Tibial nerve (tissue), 4 donors: ENCODE results near the gene RPA3. TPM values are rescaled to one million over a fixed set of nuclear protein-coding genes. Genes with fewer than 3 reads are reported as not detected.

Experiments
- DNase-seq, 2 donors: peaks; one replicate each; pipeline ENCODE4 v3.0.0-alpha.2; 2019; ENCODE audit warnings: low spot score in 2 of 2
- H3K27ac ChIP-seq, 4 donors: fragments of 200-600 bp; sonication (generic) in 3 of 4; one replicate each; pipeline ENCODE4 v1.5.1; 2017 to 2019; ENCODE audit warnings: mild to moderate bottlenecking in 1 of 4
- H3K27me3 ChIP-seq, 2 donors: fragments of 200-600 bp; sonication (generic) in 1 of 2; one replicate each; pipeline versions ENCODE4 v1.5.1 to v1.6.0; 2017 to 2019
- H3K36me3 ChIP-seq, 3 donors: fragments of 200-600 bp; sonication (generic); one replicate each; pipeline ENCODE4 v1.5.1; 2018 to 2019
- H3K4me1 ChIP-seq, 4 donors: fragments of 200-600 bp; sonication (generic) in 3 of 4; one replicate each; pipeline ENCODE4 v1.5.1; 2017 to 2019
- H3K4me3 ChIP-seq, 4 donors: fragments of 200-600 bp; sonication (generic) in 3 of 4; one replicate each; pipeline ENCODE4 v1.5.1; 2017 to 2019; ENCODE audit warnings: mild to moderate bottlenecking in 1 of 4, moderate library complexity in 1 of 4
- H3K9me3 ChIP-seq, 4 donors: fragments of 200-600 bp; sonication (generic) in 3 of 4; one replicate each; pipeline ENCODE4 v1.5.1; 2017 to 2019
- EP300 ChIP-seq, 2 donors: sonication (generic); formaldehyde crosslinking; IDR thresholded peaks; one replicate each; pipeline ENCODE4 v1.6.1; 2017; ENCODE audit warnings: antibody characterized with exemption in 2 of 2, mild to moderate bottlenecking in 1 of 2
- POLR2A ChIP-seq, 2 donors: fragments of 450-650 bp; IDR thresholded peaks; one replicate each; pipeline ENCODE4 v1.6.1; 2017; ENCODE audit warnings: antibody characterized with exemption in 2 of 2, mild to moderate bottlenecking in 2 of 2, moderate library complexity in 2 of 2
- WGBS, 2 donors: methylation state at CpG; one replicate each; pipeline ENCODE4 v1.1.5; 2018; 5-methylcytosine and 5-hydroxymethylcytosine counted together
- total RNA-seq, 4 donors: library from RNA; depleted of rRNA; stranded (reverse); fragments of >200 nt; gene quantifications; one replicate each; pipeline ENCODE4 v1.1.0, GENCODE V29; 2016
- TF ChIP-seq, protein P1 (sequence below), 5 experiments: fragments of 200-600 bp in 3 of 5; fragments of 450-650 bp in 2 of 5; sonication (generic) in 3 of 5; IDR thresholded peaks; one replicate each; pipeline ENCODE4 v1.5.1; 2016 to 2019; ENCODE audit warnings: antibody characterized with exemption in 5 of 5, mild to moderate bottlenecking in 3 of 5, moderate library complexity in 2 of 5

The RPA3 gene
- total RNA-seq, 4 donors from 2014 or later: 14.4 to 21.9 (median 19.2) TPM

DNA sequence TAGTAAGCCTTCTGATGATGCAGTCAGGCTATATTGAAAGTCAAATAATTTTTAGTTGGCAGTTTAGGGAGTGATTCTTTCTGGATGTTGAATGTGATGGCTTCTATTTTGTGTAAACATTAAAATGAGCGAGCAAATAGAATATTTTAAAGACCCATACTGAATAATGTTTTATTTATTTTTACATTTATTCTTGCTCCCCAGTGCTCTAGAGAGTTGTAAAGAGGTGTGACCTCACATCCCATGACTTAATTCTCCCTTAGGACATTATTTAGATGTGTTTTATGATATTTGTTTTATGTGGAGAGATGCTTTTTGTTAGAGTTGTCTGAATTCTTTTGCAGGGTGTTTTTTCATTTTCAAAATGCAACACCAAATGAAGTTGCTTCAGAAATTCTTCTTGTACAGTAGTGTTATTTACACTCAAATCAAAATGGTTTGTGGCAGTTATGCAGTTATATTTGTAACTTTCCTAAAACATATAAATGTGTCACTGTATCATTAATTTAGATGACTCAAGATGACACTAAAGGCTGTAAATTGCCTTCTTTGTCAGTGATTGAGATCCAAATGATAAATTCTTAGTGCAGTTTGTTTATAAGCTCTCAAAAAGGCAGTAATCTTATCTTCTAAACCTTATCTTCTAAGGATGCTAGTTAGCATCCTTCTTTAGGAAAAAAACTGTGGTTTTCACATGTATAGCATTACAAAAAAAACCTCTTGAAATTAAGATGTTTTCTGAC is 65.4 kb downstream of the RPA3 start:
- TF ChIP-seq EP300 (IDR thresholded peaks at IDR 0.05) (no peak), POLR2A (IDR thresholded peaks at IDR 0.05) (no peak)
- TF ChIP-seq, protein P1, sequence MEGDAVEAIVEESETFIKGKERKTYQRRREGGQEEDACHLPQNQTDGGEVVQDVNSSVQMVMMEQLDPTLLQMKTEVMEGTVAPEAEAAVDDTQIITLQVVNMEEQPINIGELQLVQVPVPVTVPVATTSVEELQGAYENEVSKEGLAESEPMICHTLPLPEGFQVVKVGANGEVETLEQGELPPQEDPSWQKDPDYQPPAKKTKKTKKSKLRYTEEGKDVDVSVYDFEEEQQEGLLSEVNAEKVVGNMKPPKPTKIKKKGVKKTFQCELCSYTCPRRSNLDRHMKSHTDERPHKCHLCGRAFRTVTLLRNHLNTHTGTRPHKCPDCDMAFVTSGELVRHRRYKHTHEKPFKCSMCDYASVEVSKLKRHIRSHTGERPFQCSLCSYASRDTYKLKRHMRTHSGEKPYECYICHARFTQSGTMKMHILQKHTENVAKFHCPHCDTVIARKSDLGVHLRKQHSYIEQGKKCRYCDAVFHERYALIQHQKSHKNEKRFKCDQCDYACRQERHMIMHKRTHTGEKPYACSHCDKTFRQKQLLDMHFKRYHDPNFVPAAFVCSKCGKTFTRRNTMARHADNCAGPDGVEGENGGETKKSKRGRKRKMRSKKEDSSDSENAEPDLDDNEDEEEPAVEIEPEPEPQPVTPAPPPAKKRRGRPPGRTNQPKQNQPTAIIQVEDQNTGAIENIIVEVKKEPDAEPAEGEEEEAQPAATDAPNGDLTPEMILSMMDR (IDR thresholded peaks at IDR 0.05): no peak
- H3K36me3 ChIP-seq: no peaks in the 10 kb centered on the region
- H3K4me3 ChIP-seq: no peak overlapping the region
- H3K9me3 ChIP-seq: no peaks in the 10 kb centered on the region
- WGBS, 2 donors: 60 to 73% methylated on average over 1 of the region's 1 CpG
- no peak overlapping the region for H3K27ac ChIP-seq
- DNase-seq: no peak
- H3K27me3 ChIP-seq: no peaks in the 10 kb centered on the region
- H3K4me1 ChIP-seq: peaks cover 0 to 7% (median 0%) of the 10 kb centered on the region in 4 donors

DNA sequence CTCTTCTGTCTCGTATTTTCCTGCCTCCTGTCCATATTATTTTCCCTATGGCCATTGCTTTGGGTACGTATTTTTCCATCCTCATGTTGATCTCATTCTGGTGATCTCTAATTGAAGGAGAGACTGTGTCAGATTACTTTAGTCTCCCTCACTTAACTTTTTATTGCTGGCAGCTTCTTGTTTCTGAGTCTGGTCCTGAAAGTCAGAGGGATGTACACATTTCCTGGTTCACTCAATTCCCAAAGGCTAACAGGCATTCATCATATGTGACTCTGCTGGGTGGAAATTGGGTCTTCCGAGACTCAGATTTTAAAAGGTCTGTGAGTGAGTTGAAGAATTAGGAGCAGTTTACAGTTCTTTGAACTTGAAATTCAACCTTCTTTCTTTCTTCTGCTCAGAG is 66.9 kb downstream of the RPA3 start:
- TF ChIP-seq POLR2A (IDR thresholded peaks at IDR 0.05) (no peak), EP300 (IDR thresholded peaks at IDR 0.05) (no peak)
- TF ChIP-seq, protein P1 (IDR thresholded peaks at IDR 0.05): no peak
- 70 to 76% methylated on average over 3 of the region's 3 CpGs for WGBS, 2 donors

DNA sequence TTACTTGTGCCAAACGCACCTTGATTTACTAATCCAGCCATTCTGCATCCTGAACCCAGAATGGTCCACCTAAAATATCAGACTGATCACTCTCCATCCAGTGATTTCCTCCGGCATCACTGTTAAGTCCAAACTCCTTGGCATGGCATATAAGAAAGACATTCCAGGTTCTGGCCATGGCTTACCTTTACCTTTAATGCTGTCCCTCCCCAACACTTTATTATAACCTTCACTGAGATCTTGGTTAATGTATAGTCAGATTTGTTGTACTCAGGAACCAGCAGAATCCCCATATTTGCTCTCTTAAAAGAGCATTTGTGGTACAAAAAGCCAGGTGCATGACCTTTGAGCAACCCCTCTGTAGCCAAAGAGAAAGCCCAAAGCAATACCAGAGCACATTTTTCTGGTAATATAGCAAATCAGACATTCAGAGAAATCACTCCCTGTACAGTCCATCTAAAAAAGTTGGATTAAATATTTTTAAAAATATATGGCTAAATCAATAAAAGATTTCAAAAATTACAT is 67.7 kb downstream of the RPA3 start:
- peaks cover 0 to 8% (median 0%) of the 10 kb centered on the region in 3 donors for H3K36me3 ChIP-seq
- H3K27me3 ChIP-seq: no peaks in the 10 kb centered on the region
- WGBS, 2 donors: 82 to 93% methylated on average over 2 of the region's 2 CpGs
- H3K27ac ChIP-seq: no peak overlapping the region
- DNase-seq: no peak
- TF ChIP-seq EP300 (IDR thresholded peaks at IDR 0.05) (no peak), POLR2A (IDR thresholded peaks at IDR 0.05) (no peak)
- TF ChIP-seq, protein P1 (IDR thresholded peaks at IDR 0.05): no peak
- no peak overlapping the region for H3K4me3 ChIP-seq
- H3K9me3 ChIP-seq: peaks cover 0 to 6% (median 0%) of the 10 kb centered on the region in 4 donors
- H3K4me1 ChIP-seq: peaks cover 0 to 7% (median 0%) of the 10 kb centered on the region in 4 donors

More for the DNA sequence above, 66.9 kb downstream of the RPA3 start:
- Histone ChIP-seq H3K4me3 (no peak overlapping the region), H3K9me3 (peaks cover 0 to 3% (median 0%) of the 10 kb centered on the region in 4 donors), H3K27me3 (no peaks in the 10 kb centered on the region), H3K36me3 (peaks cover 0 to 2% (median 0%) of the 10 kb centered on the region in 3 donors), H3K4me1 (peaks cover 0 to 7% (median 0%) of the 10 kb centered on the region in 4 donors), H3K27ac (no peak overlapping the region)
- DNase-seq: no peak

DNA sequence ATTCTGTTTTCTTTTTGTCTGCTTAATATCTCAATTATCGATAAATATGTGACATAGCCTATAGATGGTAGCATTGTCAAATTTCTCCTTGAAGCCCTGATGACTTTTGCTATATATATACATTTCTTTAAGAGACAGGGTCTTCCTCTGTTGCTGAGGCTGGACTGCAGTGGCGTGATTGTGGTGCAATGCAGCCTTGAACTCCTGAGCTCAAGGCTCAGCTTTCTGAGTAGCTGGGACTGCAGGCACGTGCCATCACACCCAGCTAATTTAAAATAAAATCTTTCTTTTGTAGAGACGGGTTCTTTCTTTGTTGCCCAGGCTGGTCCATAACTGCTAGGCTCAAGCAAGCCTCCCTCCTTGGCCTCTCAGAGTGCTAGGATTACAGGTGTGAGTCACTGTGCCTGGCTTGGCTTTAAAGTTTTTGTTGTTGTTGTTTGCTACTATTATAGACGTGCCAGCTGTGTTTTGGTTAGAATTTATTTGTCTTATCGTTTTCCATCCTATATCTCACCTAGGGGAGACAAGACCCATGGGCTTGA is 70.8 kb downstream of the RPA3 start:
- peaks cover 0 to 6% (median 0%) of the 10 kb centered on the region in 4 donors for H3K9me3 ChIP-seq
- peaks cover 0 to 8% (median 0%) of the 10 kb centered on the region in 4 donors for H3K4me1 ChIP-seq
- H3K4me3 ChIP-seq: no peak overlapping the region
- TF ChIP-seq, protein P1 (IDR thresholded peaks at IDR 0.05): no peak
- TF ChIP-seq POLR2A (IDR thresholded peaks at IDR 0.05) (no peak), EP300 (IDR thresholded peaks at IDR 0.05) (no peak)
- no peaks in the 10 kb centered on the region for H3K27me3 ChIP-seq
- H3K36me3 ChIP-seq: peaks cover 0 to 18% (median 0%) of the 10 kb centered on the region in 3 donors
- no peak overlapping the region for H3K27ac ChIP-seq
- 68 to 84% methylated on average over 6 of the region's 6 CpGs for WGBS, 2 donors
- DNase-seq: no peak

DNA sequence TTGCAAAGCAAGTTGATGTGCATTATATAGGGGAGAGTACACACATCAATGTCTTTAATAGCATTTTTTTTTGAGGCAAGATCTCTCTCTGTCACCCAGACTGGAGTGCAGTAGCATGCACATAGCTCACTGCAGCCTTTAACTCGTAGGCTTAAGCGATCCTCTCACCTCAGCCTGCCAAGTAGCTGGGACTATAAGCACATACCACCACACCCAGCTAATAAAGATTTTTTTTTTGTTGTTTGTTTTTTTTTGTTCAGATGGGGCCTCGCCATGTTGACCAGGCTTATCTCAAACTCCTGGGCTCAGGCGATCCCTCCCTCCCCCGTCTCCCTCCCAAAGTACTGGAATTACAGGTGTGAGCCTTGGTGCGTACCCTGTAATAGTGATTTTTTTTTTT is 76.3 kb downstream of the RPA3 start:
- peaks cover 0 to 24% (median 8%) of the 10 kb centered on the region in 4 donors for H3K4me1 ChIP-seq
- H3K27ac ChIP-seq: no peak overlapping the region
- TF ChIP-seq POLR2A (IDR thresholded peaks at IDR 0.05) (no peak), EP300 (IDR thresholded peaks at IDR 0.05) (no peak)
- TF ChIP-seq, protein P1 (IDR thresholded peaks at IDR 0.05): no peak
- 81 to 86% methylated on average over 6 of the region's 6 CpGs for WGBS, 2 donors
- peaks cover 0 to 6% (median 0%) of the 10 kb centered on the region in 4 donors for H3K9me3 ChIP-seq
- no peaks in the 10 kb centered on the region for H3K27me3 ChIP-seq
- no peak for DNase-seq
- peaks cover 0 to 18% (median 0%) of the 10 kb centered on the region in 3 donors for H3K36me3 ChIP-seq
- H3K4me3 ChIP-seq: no peak overlapping the region
